Measurements from ENCODE around the gene HIPK3. TPM values are rescaled to one million over a fixed set of nuclear protein-coding genes. Genes with fewer than 3 reads are reported as not detected.
"Not testable (repeated sequence)": the region's sequence is repeated elsewhere in the genome, so short reads cannot be mapped to it uniquely, and the experiment has no call there.

Gene HIPK3
- 60.7 TPM for total RNA-seq
- 35.7 TPM for polyA plus RNA-seq
- long read RNA-seq, donor 1, full-length matches to known transcripts: 1 of 1 reads
- long read RNA-seq, donor 1, partial matches to known transcripts: 0 of 1 reads
- long read RNA-seq, donor 1, other reads (novel, unspliced or antisense): 0 of 1 reads
- long read RNA-seq, donor 2: 0 reads
- long read RNA-seq, donor 3, full-length matches to known transcripts: 2 of 7 reads
- long read RNA-seq, donor 3, partial matches to known transcripts: 5 of 7 reads
- long read RNA-seq, donor 3, other reads (novel, unspliced or antisense): 0 of 7 reads
- long read RNA-seq, donor 4, partial matches to known transcripts: 33 of 33 reads
- long read RNA-seq, donor 4, other reads (novel, unspliced or antisense): 0 of 33 reads
- long read RNA-seq, donor 5, full-length matches to known transcripts: 5 of 10 reads
- long read RNA-seq, donor 5, partial matches to known transcripts: 5 of 10 reads
- long read RNA-seq, donor 5, other reads (novel, unspliced or antisense): 0 of 10 reads
- long read RNA-seq, donor 6: 0 reads
- long read RNA-seq, donor 7, full-length matches to known transcripts: 2 of 16 reads
- long read RNA-seq, donor 7, partial matches to known transcripts: 14 of 16 reads
- long read RNA-seq, donor 7, other reads (novel, unspliced or antisense): 0 of 16 reads
- long read RNA-seq, donor 8, full-length matches to known transcripts: 2 of 12 reads
- long read RNA-seq, donor 8, partial matches to known transcripts: 10 of 12 reads
- long read RNA-seq, donor 8, other reads (novel, unspliced or antisense): 0 of 12 reads
- long read RNA-seq, donor 9, full-length matches to known transcripts: 1 of 6 reads
- long read RNA-seq, donor 9, partial matches to known transcripts: 5 of 6 reads
- long read RNA-seq, donor 9, other reads (novel, unspliced or antisense): 0 of 6 reads
- long read RNA-seq, donor 10, partial matches to known transcripts: 7 of 7 reads
- long read RNA-seq, donor 10, other reads (novel, unspliced or antisense): 0 of 7 reads

DNA sequence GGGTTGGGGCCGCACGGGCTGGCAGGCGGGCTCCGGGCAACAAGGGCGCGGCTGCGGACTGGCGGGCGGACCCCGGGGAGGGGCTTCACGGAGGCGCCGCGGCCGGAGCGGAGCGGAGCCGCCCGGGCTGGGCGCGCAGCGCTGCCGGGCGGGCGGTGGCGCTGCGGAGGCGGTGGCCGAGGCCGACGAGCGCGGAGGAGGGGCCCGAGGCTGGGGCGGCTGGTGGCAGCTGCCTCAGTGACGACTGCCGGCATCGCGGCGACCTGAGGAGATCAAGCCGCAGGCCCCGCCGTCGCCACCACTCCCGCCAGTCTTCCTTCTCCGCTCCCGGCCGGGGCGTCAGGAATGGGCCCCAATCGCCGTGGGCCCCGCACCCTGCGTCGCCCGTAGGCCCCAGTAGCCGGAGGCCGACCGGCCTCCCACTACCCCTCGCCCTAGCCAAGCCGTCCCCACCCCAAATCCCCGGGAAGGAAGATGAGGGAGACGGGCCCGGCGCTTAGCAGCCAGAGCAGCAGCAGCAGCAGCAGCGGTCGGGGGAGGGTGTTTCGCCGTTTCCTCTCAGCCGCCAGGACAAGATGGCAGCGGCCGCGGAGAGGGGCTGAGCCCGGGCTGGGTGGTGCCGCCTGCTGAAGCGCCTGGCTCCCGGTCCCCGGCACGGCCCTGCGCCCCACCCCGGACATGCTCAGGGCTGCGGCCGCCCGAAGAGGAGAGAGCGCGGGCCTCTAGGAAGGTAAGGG lies at the start of gene HIPK3:
Gene HIPK3, plus strand, starts transcription at position 222 of the 737 bp plus-strand sequence.
- Histone ChIP-seq H3K36me3 (ENCODE audit: control insufficient read depth in 2 of 2, insufficient read depth in 2 of 2, low read length in 1 of 2) (no peaks in the 10 kb centered on the region), H3K4me1 (ENCODE audit: control insufficient read depth in 2 of 2, insufficient read depth in 2 of 2, low read length in 2 of 2) (peaks cover 5% of the 10 kb centered on the region in 2 donors), H3K27me3 (ENCODE audit: control insufficient read depth in 2 of 2, insufficient read depth in 1 of 2, low read length in 1 of 2) (no peaks in the 10 kb centered on the region), H3K27ac (ENCODE audit: low read depth in 1 of 2, low read length in 1 of 2) (peak within 1 kb of the TSS; percentile 95 to 98), H3K9me3 (ENCODE audit: control insufficient read depth in 2 of 2, insufficient read depth in 1 of 2, low read length in 1 of 2) (no peaks in the 10 kb centered on the region), H3K4me3 (ENCODE audit: low read length in 2 of 2) (peak within 1 kb of the TSS; percentile 70 to 94)
- under 1% methylated on average over 85 of the region's 85 CpGs for WGBS
- peak; percentile 26 to 79 (median 55) for DNase-seq (ENCODE audit: low read depth in 6 of 9, low spot score in 9 of 9)

DNA sequence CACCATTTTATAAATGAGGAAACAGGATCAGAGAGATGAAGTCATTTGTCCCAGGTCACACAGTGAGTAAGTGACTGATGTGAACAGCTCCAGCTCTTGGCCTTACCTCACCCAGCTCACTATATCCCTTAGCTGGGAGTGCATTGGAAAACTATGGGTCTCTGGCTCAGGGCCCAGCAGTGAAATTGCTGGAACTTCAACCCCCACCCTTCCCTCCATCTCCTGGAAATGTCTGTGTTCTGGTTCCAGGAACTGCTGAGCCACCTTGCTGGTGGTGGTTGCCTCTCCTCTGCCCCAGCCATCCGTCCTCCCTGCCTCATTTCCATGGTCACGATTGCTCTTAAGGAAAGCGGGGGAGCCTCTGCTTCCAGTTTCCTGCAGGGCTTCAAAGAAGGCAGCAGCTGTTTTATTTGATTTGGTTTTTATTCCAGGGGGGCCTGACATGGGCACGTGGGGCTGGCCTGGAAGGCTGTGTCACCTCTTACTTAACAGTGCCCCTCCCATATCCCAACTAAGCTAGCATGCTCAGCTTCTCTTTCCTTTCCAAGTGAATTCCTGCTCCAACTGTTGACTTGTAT lies 49.7 kb upstream of the HIPK3 start:
- 64% methylated on average over 4 of the region's 4 CpGs for WGBS
- DNase-seq (ENCODE audit: low read depth in 6 of 9, low spot score in 9 of 9): no peak

DNA sequence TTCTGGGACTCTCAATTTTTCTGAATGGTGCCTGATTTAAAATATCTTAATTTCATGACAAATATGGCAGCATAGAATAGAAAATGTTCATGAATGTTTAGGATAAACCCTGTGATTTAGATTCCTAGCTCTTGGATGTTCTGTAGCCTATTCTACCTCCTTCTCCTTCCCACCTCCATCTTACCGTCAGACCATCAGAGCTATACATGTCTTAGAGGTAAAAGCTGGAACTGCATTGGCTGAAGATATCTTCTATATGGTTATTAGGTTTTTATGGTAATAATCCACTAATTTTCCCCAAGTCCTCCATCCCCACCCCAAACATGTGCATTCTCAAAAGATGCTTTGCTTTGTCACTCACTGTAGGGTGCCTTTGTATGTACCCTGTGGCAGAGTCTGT lies 49.0 kb upstream of the HIPK3 start:
- 98% methylated on average over 1 of the region's 1 CpG for WGBS
- no peaks in the 10 kb centered on the region for H3K9me3 ChIP-seq (ENCODE audit: control insufficient read depth in 2 of 2, insufficient read depth in 1 of 2, low read length in 1 of 2)
- no peaks in the 10 kb centered on the region for H3K36me3 ChIP-seq (ENCODE audit: control insufficient read depth in 2 of 2, insufficient read depth in 2 of 2, low read length in 1 of 2)
- no peak overlapping the region for H3K4me3 ChIP-seq (ENCODE audit: low read length in 2 of 2)
- no peaks in the 10 kb centered on the region for H3K4me1 ChIP-seq (ENCODE audit: control insufficient read depth in 2 of 2, insufficient read depth in 2 of 2, low read length in 2 of 2)
- no peak for DNase-seq (ENCODE audit: low read depth in 6 of 9, low spot score in 9 of 9)
- no peaks in the 10 kb centered on the region for H3K27me3 ChIP-seq (ENCODE audit: control insufficient read depth in 2 of 2, insufficient read depth in 1 of 2, low read length in 1 of 2)
- H3K27ac ChIP-seq (ENCODE audit: low read depth in 1 of 2, low read length in 1 of 2): no peak overlapping the region

More for the DNA sequence above, 49.7 kb upstream of the HIPK3 start:
- H3K27me3 ChIP-seq (ENCODE audit: control insufficient read depth in 2 of 2, insufficient read depth in 1 of 2, low read length in 1 of 2): no peaks in the 10 kb centered on the region
- H3K9me3 ChIP-seq (ENCODE audit: control insufficient read depth in 2 of 2, insufficient read depth in 1 of 2, low read length in 1 of 2): no peaks in the 10 kb centered on the region
- no peak overlapping the region for H3K27ac ChIP-seq (ENCODE audit: low read depth in 1 of 2, low read length in 1 of 2)
- H3K36me3 ChIP-seq (ENCODE audit: control insufficient read depth in 2 of 2, insufficient read depth in 2 of 2, low read length in 1 of 2): no peaks in the 10 kb centered on the region
- no peak overlapping the region for H3K4me3 ChIP-seq (ENCODE audit: low read length in 2 of 2)
- H3K4me1 ChIP-seq (ENCODE audit: control insufficient read depth in 2 of 2, insufficient read depth in 2 of 2, low read length in 2 of 2): no peaks in the 10 kb centered on the region

DNA sequence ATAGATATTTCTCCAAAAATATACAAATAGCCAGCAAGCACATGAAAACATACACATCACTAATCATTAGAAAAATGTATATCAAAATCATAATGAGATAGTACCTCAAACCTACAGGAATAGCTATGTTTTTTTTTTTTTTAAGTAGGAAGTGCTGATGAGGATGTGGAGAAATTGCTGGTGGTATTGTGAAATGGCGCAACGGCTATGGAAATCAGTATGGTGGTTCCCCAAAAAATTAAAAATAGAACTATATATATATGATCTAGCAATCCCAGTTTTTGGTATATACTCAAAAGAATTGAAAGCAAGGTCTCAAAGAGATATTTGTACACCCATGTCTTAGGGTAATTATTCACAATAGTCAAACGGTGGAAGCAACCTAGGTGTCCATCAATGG lies 46.0 kb upstream of the HIPK3 start:
- Histone ChIP-seq H3K4me3 (ENCODE audit: low read length in 2 of 2) (no peak overlapping the region), H3K4me1 (ENCODE audit: control insufficient read depth in 2 of 2, insufficient read depth in 2 of 2, low read length in 2 of 2) (no peaks in the 10 kb centered on the region), H3K27ac (ENCODE audit: low read depth in 1 of 2, low read length in 1 of 2) (no peak overlapping the region), H3K36me3 (ENCODE audit: control insufficient read depth in 2 of 2, insufficient read depth in 2 of 2, low read length in 1 of 2) (no peaks in the 10 kb centered on the region), H3K27me3 (ENCODE audit: control insufficient read depth in 2 of 2, insufficient read depth in 1 of 2, low read length in 1 of 2) (no peaks in the 10 kb centered on the region), H3K9me3 (ENCODE audit: control insufficient read depth in 2 of 2, insufficient read depth in 1 of 2, low read length in 1 of 2) (no peaks in the 10 kb centered on the region)
- DNase-seq (ENCODE audit: low read depth in 6 of 9, low spot score in 9 of 9): no peak
- 94% methylated on average over 3 of the region's 3 CpGs for WGBS

DNA sequence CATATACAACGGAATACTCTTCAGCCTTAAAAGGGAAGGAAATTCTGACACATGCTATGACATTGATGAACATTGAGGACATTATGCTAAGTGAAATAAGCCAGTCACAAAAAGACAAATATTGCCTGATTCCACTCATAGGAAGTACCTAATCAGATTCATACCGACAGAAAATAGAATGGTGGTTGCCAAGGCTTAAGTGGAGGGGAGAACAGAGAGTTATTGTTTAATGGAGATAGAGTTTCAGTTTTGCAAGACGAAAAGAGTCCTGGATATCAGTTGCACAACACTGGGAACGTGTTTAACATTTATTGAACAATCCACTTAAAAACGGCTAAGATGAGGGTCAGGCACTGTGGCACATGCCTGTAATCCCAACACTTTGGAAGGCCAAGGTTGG lies 45.6 kb upstream of the HIPK3 start:
- H3K4me1 ChIP-seq (ENCODE audit: control insufficient read depth in 2 of 2, insufficient read depth in 2 of 2, low read length in 2 of 2): no peaks in the 10 kb centered on the region
- no peak overlapping the region for H3K4me3 ChIP-seq (ENCODE audit: low read length in 2 of 2)
- no peak overlapping the region for H3K27ac ChIP-seq (ENCODE audit: low read depth in 1 of 2, low read length in 1 of 2)
- no peaks in the 10 kb centered on the region for H3K27me3 ChIP-seq (ENCODE audit: control insufficient read depth in 2 of 2, insufficient read depth in 1 of 2, low read length in 1 of 2)
- no peaks in the 10 kb centered on the region for H3K36me3 ChIP-seq (ENCODE audit: control insufficient read depth in 2 of 2, insufficient read depth in 2 of 2, low read length in 1 of 2)
- WGBS: 92% methylated on average over 5 of the region's 5 CpGs
- DNase-seq (ENCODE audit: low read depth in 6 of 9, low spot score in 9 of 9): no peak
- H3K9me3 ChIP-seq (ENCODE audit: control insufficient read depth in 2 of 2, insufficient read depth in 1 of 2, low read length in 1 of 2): no peaks in the 10 kb centered on the region

DNA sequence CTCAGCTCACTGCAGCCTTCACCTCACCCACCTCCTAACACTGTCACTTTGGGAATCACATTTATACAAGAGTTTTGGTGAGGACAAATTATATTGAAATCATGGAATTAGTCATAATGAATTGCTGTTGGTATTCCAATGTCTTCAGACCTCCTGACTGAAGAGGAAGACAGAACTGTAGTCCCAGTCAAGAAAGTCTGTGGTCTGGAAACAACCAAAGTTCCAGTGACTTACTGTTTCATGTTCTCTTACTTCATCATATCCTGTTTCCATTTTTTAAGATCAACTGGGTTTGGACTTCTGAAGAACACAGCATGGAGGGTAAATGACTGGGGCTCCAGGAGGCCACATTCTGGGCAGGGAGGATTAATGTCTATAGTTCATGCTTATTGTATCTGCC lies 43.0 kb upstream of the HIPK3 start:
- Histone ChIP-seq H3K36me3 (ENCODE audit: control insufficient read depth in 2 of 2, insufficient read depth in 2 of 2, low read length in 1 of 2) (no peaks in the 10 kb centered on the region), H3K4me1 (ENCODE audit: control insufficient read depth in 2 of 2, insufficient read depth in 2 of 2, low read length in 2 of 2) (no peaks in the 10 kb centered on the region), H3K4me3 (ENCODE audit: low read length in 2 of 2) (no peak overlapping the region), H3K27ac (ENCODE audit: low read depth in 1 of 2, low read length in 1 of 2) (no peak overlapping the region), H3K27me3 (ENCODE audit: control insufficient read depth in 2 of 2, insufficient read depth in 1 of 2, low read length in 1 of 2) (no peaks in the 10 kb centered on the region), H3K9me3 (ENCODE audit: control insufficient read depth in 2 of 2, insufficient read depth in 1 of 2, low read length in 1 of 2) (no peaks in the 10 kb centered on the region)
- no peak for DNase-seq (ENCODE audit: low read depth in 6 of 9, low spot score in 9 of 9)

GRCh38 chr11:33214767-33215166 lies 42.4 kb upstream of the HIPK3 start:
- Histone ChIP-seq H3K27me3 (ENCODE audit: control insufficient read depth in 2 of 2, insufficient read depth in 1 of 2, low read length in 1 of 2) (no peaks in the 10 kb centered on the region), H3K27ac (ENCODE audit: low read depth in 1 of 2, low read length in 1 of 2) (no peak overlapping the region)
- DNase-seq (ENCODE audit: low read depth in 6 of 9, low spot score in 9 of 9): no peak

GRCh38 chr11:33216676-33217075 lies 40.5 kb upstream of the HIPK3 start:
- H3K27ac ChIP-seq (ENCODE audit: low read depth in 1 of 2, low read length in 1 of 2); H3K4me1 ChIP-seq (ENCODE audit: control insufficient read depth in 2 of 2, insufficient read depth in 2 of 2, low read length in 2 of 2); H3K4me3 ChIP-seq (ENCODE audit: low read length in 2 of 2); H3K36me3 ChIP-seq (ENCODE audit: control insufficient read depth in 2 of 2, insufficient read depth in 2 of 2, low read length in 1 of 2); H3K27me3 ChIP-seq (ENCODE audit: control insufficient read depth in 2 of 2, insufficient read depth in 1 of 2, low read length in 1 of 2); DNase-seq (ENCODE audit: low read depth in 6 of 9, low spot score in 9 of 9); H3K9me3 ChIP-seq (ENCODE audit: control insufficient read depth in 2 of 2, insufficient read depth in 1 of 2, low read length in 1 of 2): not testable (repeated sequence)
- WGBS: 89% methylated on average over 2 of the region's 2 CpGs

More at GRCh38 chr11:33214767-33215166, 42.4 kb upstream of the HIPK3 start:
- H3K36me3 ChIP-seq (ENCODE audit: control insufficient read depth in 2 of 2, insufficient read depth in 2 of 2, low read length in 1 of 2): no peaks in the 10 kb centered on the region
- no peak overlapping the region for H3K4me3 ChIP-seq (ENCODE audit: low read length in 2 of 2)
- H3K4me1 ChIP-seq (ENCODE audit: control insufficient read depth in 2 of 2, insufficient read depth in 2 of 2, low read length in 2 of 2): no peaks in the 10 kb centered on the region
- WGBS: 77% methylated on average over 2 of the region's 2 CpGs
- no peaks in the 10 kb centered on the region for H3K9me3 ChIP-seq (ENCODE audit: control insufficient read depth in 2 of 2, insufficient read depth in 1 of 2, low read length in 1 of 2)

Measured in thymus (tissue), 14 donors.